GM12872 (cell line): ENCODE data around the gene LHFPL3.

Experiments
- TF ChIP-seq, protein P1 (sequence below): IDR thresholded peaks from 3 replicates; pipeline ENCODE4 v1.5.1; 2011; ENCODE audit warnings: low read depth, mild to moderate bottlenecking, low read length, moderate library complexity; ENCODE audit not compliant: insufficient read depth

The LHFPL3 gene

DNA sequence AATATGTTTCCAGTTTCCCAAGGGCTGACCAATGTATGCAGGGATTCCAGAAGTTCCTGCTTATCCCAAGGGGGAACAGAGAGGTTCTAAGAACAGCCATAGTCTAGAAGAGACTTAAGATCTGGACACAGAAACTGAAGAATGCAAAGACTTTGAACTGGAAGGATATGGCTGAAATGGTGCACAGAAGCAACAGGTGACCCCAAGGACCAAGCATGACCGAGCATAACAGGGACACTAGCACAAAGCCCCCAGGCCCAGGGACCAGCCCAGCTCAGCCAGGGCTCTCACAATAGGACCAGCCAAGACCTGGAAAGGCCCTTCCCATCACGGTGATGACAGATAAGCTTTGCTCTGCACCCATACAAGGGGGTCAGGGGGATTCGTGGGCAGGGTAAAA lies 472.6 kb downstream of the LHFPL3 start:
- TF ChIP-seq, protein P1, sequence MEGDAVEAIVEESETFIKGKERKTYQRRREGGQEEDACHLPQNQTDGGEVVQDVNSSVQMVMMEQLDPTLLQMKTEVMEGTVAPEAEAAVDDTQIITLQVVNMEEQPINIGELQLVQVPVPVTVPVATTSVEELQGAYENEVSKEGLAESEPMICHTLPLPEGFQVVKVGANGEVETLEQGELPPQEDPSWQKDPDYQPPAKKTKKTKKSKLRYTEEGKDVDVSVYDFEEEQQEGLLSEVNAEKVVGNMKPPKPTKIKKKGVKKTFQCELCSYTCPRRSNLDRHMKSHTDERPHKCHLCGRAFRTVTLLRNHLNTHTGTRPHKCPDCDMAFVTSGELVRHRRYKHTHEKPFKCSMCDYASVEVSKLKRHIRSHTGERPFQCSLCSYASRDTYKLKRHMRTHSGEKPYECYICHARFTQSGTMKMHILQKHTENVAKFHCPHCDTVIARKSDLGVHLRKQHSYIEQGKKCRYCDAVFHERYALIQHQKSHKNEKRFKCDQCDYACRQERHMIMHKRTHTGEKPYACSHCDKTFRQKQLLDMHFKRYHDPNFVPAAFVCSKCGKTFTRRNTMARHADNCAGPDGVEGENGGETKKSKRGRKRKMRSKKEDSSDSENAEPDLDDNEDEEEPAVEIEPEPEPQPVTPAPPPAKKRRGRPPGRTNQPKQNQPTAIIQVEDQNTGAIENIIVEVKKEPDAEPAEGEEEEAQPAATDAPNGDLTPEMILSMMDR: no peak

DNA sequence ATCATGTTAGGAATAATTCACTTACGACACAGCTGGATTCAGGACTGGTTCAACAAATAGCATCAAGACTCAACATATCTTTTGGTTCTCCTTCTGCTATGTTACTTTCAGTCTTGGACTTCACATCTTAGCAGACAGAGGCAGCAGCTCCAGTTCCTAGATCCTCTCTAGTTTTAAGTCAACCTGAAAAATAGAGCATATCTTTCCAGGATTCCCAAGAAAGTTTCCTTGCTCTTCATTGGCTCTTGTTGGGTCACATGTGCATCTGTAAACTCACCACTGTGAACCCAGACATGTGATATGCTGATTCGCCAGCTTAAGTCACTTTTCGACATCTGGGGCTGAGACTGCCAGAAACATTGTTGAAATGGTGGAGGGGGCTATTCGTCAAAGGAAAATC lies 475.5 kb downstream of the LHFPL3 start:
- TF ChIP-seq, protein P1: no peak

DNA sequence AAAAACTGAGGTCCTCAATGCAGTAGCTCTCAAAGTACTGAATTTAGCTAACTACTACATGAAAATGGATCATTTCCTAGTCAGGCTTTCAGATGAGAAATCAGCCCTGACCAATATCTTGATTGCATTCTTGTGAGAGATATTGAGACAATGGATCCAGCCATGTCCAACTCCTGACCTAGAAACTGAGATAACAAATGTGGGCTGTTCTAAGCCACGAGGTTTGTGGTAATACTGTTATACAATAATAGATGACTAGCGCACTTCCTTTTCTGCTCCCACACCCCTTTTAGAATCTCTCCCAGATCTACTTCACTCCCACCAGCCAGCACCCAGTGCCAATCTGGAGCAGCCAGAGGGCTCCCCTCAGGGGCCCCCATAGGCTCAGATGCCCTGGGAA lies 476.3 kb downstream of the LHFPL3 start:
- TF ChIP-seq, protein P1: no peak

DNA sequence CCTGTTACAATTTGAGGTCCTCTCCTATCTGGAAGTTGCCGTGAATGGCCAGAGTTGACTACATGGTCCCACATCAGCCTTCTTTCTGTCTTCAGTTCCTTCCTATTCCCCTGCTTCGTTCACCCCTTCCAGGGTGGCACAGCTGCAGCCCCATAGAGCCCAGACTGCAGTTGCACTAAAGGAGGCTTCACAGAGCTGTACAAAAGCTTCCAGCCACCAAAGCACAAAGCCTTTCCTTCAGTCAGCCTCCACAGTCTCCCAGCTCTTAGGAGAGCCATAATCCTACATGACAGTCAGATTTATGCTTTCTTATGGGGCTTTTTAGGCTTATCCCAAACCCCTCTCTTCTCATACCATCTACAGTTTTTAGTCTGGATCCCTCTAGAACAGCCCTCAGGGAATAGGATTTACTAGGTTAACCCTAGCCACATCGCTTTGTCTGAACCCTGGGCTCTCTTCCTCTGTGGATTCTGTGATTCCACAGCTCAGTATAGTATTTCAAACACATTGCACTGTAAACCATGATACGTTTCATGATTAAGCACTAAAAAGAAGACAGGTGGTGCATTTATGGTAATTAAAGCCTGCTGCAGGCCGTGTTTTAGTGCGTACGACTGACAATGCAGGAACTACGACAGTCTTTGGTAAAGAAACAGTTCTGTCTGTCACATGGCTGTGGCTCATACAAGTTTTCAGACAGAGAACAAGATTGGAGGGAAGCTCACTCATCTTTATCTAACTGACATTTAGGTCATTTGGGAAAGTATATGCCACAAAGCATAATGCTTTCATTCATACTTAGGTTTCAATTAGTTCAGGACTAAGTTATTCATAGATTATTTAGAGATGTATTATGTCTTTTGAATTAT lies 477.3 kb downstream of the LHFPL3 start:
- TF ChIP-seq, protein P1: no peak

DNA sequence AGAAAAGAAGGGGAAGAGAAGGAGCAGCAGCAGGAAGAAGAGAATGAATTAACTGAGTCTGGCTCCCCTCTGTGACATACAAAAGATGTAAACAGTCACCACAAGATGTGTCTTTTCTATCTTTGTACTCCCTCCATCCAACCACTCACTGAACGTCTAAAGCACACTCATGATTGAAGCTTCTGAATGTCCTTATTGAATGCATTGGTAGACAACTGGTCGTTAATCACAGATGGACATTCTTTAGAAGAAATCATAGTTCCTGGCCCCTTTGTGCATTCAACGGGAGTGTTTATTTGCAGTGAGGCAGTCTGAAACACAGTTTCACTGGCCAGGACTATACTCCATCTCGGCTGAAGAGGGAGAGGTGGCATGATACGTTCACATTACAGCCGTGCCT lies 479.3 kb downstream of the LHFPL3 start:
- TF ChIP-seq, protein P1: no peak

DNA sequence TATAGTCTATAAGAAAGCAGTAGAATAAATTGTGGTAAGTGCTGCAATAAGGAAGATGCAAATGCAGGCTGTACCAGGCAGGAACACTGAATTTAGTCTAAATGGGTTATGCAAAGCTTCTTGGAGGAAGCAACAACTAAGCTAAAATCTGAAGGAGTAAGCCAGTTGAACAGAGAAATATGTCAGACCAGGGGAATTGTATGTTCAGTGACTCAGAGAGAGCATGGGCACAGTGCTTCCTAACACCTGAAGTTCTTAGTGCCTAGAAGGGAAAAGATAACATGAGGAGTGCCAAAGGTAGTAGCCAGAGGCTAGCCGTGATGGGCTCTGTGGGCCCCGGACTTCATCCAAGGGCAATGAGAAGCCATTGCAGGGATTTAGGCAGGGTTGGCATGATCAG lies 481.5 kb downstream of the LHFPL3 start:
- TF ChIP-seq, protein P1: no peak

DNA sequence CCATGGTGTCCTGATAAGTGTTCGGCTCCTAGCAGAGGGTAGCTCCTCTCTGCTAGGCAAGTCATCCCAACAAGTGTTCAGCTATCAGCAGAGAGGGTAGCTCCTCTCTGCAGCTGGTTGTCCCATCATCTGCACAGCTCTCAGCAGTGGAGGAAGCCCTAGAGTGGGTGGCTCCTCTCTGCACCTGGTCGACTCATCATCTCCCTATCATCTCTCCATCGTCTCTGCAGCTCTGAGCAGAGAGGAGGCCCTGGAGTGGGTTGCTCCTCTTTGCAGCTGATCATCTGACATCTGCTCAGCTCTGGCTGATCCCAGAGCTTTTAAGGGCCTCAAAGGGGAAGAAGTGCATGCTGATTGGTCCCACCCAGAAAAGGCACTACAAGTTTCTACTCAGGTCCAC lies 485.7 kb downstream of the LHFPL3 start:
- TF ChIP-seq, protein P1: no peak
